ENCODE data around the gene CHTF18.

CHTF18 gene

GRCh38 chr16:828891-829290, 40.5 kb downstream of the CHTF18 start:
- DNase-seq (ENCODE audit: low spot score), result no peak
- TF ChIP-seq CTCF (IDR thresholded peaks at IDR 0.05; ENCODE audit: extremely low read depth, insufficient read depth, missing control alignments), result no peak
- in situ Hi-C loops (cut with MboI; ENCODE audit: low pct_unique_long_range_greater_than_20kb, low sequenced_read_pairs, unreplicated experiment), result no loop called here

- no peak for TF ChIP-seq CTCF (IDR thresholded peaks at IDR 0.05; ENCODE audit: extremely low read depth, insufficient read depth, missing control alignments)
- in situ Hi-C loops (cut with MboI; ENCODE audit: low pct_unique_long_range_greater_than_20kb, low sequenced_read_pairs, unreplicated experiment), result no loop called here
- DNase-seq (ENCODE audit: low spot score), result no peak
Observed at GRCh38 chr16:830107-830870, 41.9 kb downstream of the CHTF18 start.

GRCh38 chr16:830871-831570, 42.6 kb downstream of the CHTF18 start:
- DNase-seq (ENCODE audit: low spot score), result no peak
- no peak for TF ChIP-seq CTCF (IDR thresholded peaks at IDR 0.05; ENCODE audit: extremely low read depth, insufficient read depth, missing control alignments)
- in situ Hi-C loops (cut with MboI; ENCODE audit: low pct_unique_long_range_greater_than_20kb, low sequenced_read_pairs, unreplicated experiment), result no loop called here

GRCh38 chr16:831571-832413, 43.4 kb downstream of the CHTF18 start:
- no peak for DNase-seq (ENCODE audit: low spot score)
- no peak for TF ChIP-seq CTCF (IDR thresholded peaks at IDR 0.05; ENCODE audit: extremely low read depth, insufficient read depth, missing control alignments)
- in situ Hi-C loops (cut with MboI; ENCODE audit: low pct_unique_long_range_greater_than_20kb, low sequenced_read_pairs, unreplicated experiment), result no loop called here

- no peak for TF ChIP-seq CTCF (IDR thresholded peaks at IDR 0.05; ENCODE audit: extremely low read depth, insufficient read depth, missing control alignments)
- in situ Hi-C loops (cut with MboI; ENCODE audit: low pct_unique_long_range_greater_than_20kb, low sequenced_read_pairs, unreplicated experiment), result no loop called here
- DNase-seq (ENCODE audit: low spot score), result no peak
Observed at GRCh38 chr16:832652-833336, 44.4 kb downstream of the CHTF18 start.

- TF ChIP-seq CTCF (IDR thresholded peaks at IDR 0.05; ENCODE audit: extremely low read depth, insufficient read depth, missing control alignments), result no peak
- DNase-seq (ENCODE audit: low spot score), result no peak
- in situ Hi-C loops (cut with MboI; ENCODE audit: low pct_unique_long_range_greater_than_20kb, low sequenced_read_pairs, unreplicated experiment), result no loop called here
Observed at GRCh38 chr16:833411-833810, 45.0 kb downstream of the CHTF18 start.
